ENCODE data around the gene SLC9C1. TPM values are rescaled to one million over a fixed set of nuclear protein-coding genes. Genes with fewer than 3 reads are reported as not detected.

SLC9C1 gene
- total RNA-seq, 4 donors from 2014 or later, result 0.67 to 12.4 (median 1.7) TPM; not detected in 1

GRCh38 chr3:112128843-112129727 is 164.9 kb downstream of the SLC9C1 start:
- Histone ChIP-seq H3K36me3 (no peaks in the 10 kb centered on the region), H3K27me3 (no peaks in the 10 kb centered on the region), H3K4me3 (no peak overlapping the region), H3K9me3 (no peaks in the 10 kb centered on the region), H3K27ac (peak overlapping the region in 2 of 4 donors; percentile 11 to 55), H3K4me1 (peaks cover 0 to 13% (median 0%) of the 10 kb centered on the region in 4 donors)
- peak in 2 of 3 donors; percentile 65 to 74 for DNase-seq
- TF ChIP-seq POLR2A (IDR thresholded peaks at IDR 0.05), result no peak
- no peak for TF ChIP-seq CTCF (IDR thresholded peaks at IDR 0.05)

DNA sequence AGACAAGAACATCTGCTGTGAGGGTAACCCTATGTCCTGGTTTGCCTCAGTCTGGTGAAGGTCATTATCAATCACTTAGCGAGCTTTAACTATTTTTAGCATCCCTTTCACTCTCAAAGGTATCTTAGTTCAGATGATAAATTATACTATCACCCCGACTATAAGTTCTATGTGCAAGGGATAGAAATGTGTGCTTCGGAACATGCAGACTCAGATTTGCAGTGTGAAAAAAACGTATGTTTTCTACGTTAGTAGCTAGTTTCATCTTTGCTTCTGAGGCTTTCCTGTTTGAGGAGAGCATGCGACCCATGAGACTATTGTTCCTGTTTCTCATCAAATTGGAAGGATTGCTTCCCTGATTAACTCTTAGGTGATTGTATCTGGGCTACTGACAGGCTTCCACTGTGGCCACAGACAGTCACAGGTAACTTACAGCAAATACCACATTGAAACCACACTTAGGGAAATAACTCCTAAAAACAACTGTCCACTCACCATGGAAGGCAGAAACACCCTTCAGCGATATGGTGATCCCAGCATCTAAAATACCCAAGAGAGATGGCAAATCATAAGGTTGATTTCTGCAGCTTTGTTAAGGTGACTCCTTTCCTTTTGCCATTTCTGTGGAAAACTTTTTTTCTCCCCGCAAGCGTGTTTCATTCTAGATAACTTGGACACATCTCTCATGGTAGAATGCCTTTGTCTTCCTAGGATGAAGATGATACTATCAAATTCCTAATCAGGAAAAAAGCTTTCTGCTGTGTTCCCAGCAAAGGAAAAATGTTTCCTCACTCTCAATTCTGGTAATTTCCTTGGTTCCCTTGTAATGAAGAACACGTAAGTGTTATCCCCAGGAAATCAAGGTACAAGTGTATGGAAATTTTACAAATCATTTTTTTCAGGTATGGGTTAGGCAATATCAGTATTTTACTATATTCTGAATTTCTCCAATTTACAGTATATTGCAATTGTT is 166.2 kb downstream of the SLC9C1 start:
- no peak for TF ChIP-seq CTCF (IDR thresholded peaks at IDR 0.05)
- TF ChIP-seq POLR2A (IDR thresholded peaks at IDR 0.05), result no peak
- H3K27ac ChIP-seq, result peak overlapping the region in 2 of 4 donors; percentile 4 to 40
- H3K4me1 ChIP-seq, result peaks cover 0 to 13% (median 0%) of the 10 kb centered on the region in 4 donors
- H3K27me3 ChIP-seq, result no peaks in the 10 kb centered on the region
- no peak for DNase-seq
- no peaks in the 10 kb centered on the region for H3K36me3 ChIP-seq
- no peaks in the 10 kb centered on the region for H3K9me3 ChIP-seq
- no peak overlapping the region for H3K4me3 ChIP-seq

- Histone ChIP-seq H3K4me1 (peaks cover 0 to 13% (median 0%) of the 10 kb centered on the region in 4 donors), H3K9me3 (no peaks in the 10 kb centered on the region), H3K27ac (peak overlapping the region in 1 of 4 donors; percentile 39), H3K27me3 (no peaks in the 10 kb centered on the region), H3K36me3 (no peaks in the 10 kb centered on the region), H3K4me3 (no peak overlapping the region)
- no peak for DNase-seq
- TF ChIP-seq CTCF (IDR thresholded peaks at IDR 0.05) (no peak), POLR2A (IDR thresholded peaks at IDR 0.05) (no peak)
These were observed 167.5 kb downstream of the SLC9C1 start for GRCh38 chr3:112126511-112126911.

DNA sequence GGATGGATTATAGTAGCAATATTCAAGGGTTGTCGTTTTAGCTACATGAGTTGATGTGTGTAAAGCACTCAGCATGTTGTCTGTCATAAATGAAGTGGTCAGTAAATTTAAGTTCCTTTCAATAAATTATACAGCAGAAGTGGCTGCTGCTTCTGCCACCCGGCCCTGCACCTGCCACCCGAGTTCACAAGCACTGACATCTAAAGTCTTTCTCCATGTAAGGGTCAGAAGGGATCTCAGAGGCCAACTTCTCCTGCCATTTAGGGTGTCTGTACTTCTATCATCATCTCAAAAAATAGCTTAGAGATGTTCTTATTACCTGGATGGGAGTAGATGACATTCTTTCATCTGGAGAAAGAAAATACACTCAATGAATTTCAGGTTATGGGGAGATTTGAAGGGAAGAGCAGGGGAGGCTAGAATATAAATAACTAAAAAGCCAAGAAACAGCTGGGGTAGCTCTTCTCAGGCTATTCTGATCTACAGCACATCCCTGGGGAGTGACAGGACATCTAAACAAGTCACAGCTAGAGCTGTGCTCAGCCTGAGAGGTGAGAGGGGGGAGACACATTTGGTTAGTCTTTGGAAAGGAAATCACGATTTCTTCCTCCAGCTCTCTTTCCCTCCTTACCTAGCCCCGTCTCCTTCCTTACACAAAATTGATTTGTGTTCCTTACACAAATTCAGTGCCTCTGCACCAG is 169.0 kb downstream of the SLC9C1 start:
- Histone ChIP-seq H3K9me3 (no peaks in the 10 kb centered on the region), H3K27me3 (no peaks in the 10 kb centered on the region), H3K36me3 (no peaks in the 10 kb centered on the region), H3K4me3 (no peak overlapping the region), H3K4me1 (peaks cover 0 to 13% (median 0%) of the 10 kb centered on the region in 4 donors), H3K27ac (no peak overlapping the region)
- TF ChIP-seq CTCF (IDR thresholded peaks at IDR 0.05), result no peak
- TF ChIP-seq POLR2A (IDR thresholded peaks at IDR 0.05), result no peak
- no peak for DNase-seq

DNA sequence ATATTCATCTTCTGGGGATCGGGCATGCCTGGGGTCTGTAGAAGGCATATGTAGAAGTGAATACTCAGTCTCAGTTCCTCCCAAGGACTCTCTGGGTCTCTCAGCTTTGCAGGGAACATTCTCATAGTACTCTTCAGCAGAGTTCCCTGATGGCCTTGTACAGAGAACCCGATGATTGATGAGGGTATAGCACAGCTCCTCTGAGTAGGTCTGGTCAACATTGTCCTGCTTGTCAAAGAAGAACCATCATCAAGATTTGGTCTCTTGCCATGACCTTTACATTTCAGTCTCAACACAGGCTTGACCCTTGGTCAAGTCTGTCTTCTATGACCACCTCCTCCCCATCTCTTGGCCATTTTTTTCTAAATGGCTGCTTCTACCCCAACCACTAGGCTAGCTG is 170.5 kb downstream of the SLC9C1 start:
- TF ChIP-seq POLR2A (IDR thresholded peaks at IDR 0.05), result no peak
- TF ChIP-seq CTCF (IDR thresholded peaks at IDR 0.05), result no peak
- H3K4me1 ChIP-seq, result peaks cover 0 to 9% (median 0%) of the 10 kb centered on the region in 4 donors
- H3K9me3 ChIP-seq, result no peaks in the 10 kb centered on the region
- H3K27me3 ChIP-seq, result no peaks in the 10 kb centered on the region
- no peaks in the 10 kb centered on the region for H3K36me3 ChIP-seq
- no peak overlapping the region for H3K27ac ChIP-seq
- no peak overlapping the region for H3K4me3 ChIP-seq
- no peak for DNase-seq
